Activated T-helper 2 cell treated with anti-CD3 and anti-CD28 coated beads, Interferon-gamma antibody, Interleukin-2, Interleukin-4, amounts not matched to agents 10 μg/mL and 5 μg/mL and 100 μg/mL, durations not matched to agents 14 hours and 24 hours and 36 hours (primary cell): ENCODE measurements around the gene ANKRD44. TPM values are rescaled to one million over a fixed set of nuclear protein-coding genes. Genes with fewer than 3 reads are reported as not detected.

Experiments
- DNase-seq: peaks from one replicate; pipeline ENCODE4 v3.0.0; 2021; ENCODE audit warnings: low spot score
- H3K27ac Mint-ChIP-seq: one replicate; pipeline ENCODE4 v1.8.0; 2021; ENCODE audit warnings: mixed read lengths
- H3K27me3 Mint-ChIP-seq: one replicate; pipeline ENCODE4 v1.8.0; 2021; ENCODE audit warnings: low read depth, mixed read lengths
- H3K36me3 Mint-ChIP-seq: one replicate; pipeline ENCODE4 v1.8.0; 2021; ENCODE audit warnings: low read depth, mixed read lengths
- H3K4me1 Mint-ChIP-seq: one replicate; pipeline ENCODE4 v1.8.0; 2021; ENCODE audit warnings: low read depth, mixed read lengths
- H3K4me3 Mint-ChIP-seq: one replicate; pipeline ENCODE4 v1.8.0; 2021; ENCODE audit warnings: low read depth, mild to moderate bottlenecking, moderate library complexity, mixed read lengths
- H3K9me3 Mint-ChIP-seq: one replicate; pipeline ENCODE4 v1.8.0; 2021; ENCODE audit warnings: mixed read lengths
- intact Hi-C: fragments of 100-400 bp; cut with micrococcal nuclease; formaldehyde crosslinking; loops from one replicate; pipeline ENCODE4 v1.15.1; 2023
- total RNA-seq: library from RNA; stranded (reverse); gene quantifications from 2 replicates; pipeline ENCODE4 v1.2.3, GENCODE V29; 2022

The ANKRD44 gene
- total RNA-seq, 1 donor from 2014 or later, result 120 TPM

DNA sequence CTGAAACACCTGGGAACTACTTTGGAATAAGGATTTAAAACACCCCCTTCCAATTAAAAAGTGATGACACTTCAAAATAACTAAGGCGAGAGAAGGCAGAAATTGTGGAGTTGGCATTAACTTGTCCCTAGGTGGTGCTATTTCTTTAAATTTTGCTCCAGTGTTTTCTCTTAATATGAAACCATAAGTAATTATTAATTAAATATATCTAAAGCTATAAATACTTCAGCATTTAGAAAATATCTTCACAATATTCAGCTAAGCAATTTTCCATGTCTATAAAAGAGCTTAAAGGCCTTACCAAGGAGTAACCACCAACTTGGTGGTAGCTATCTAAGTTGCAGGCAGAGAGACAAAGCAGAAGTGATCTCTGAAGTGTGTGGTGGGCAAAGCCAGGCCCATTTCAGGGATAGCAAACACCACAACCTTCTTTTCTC, 197.3 kb downstream of the ANKRD44 start:
- no peak for DNase-seq
- H3K9me3 Mint-ChIP-seq, result no peaks in the 10 kb centered on the region
- no peaks in the 10 kb centered on the region for H3K27me3 Mint-ChIP-seq
- H3K27ac Mint-ChIP-seq, result no peak overlapping the region
- peaks cover 27% of the 10 kb centered on the region for H3K4me1 Mint-ChIP-seq
- no peak overlapping the region for H3K4me3 Mint-ChIP-seq
- intact Hi-C loops, result loop anchor here (1.0 to 2.0 kb wide), 3 partner anchors 55 to 266 kb away; partner anchors contain the start of gene ANKRD44
- H3K36me3 Mint-ChIP-seq, result peaks cover 35% of the 10 kb centered on the region

- Mint-ChIP-seq H3K36me3 (peaks cover 38% of the 10 kb centered on the region), H3K4me3 (no peak overlapping the region), H3K27ac (no peak overlapping the region), H3K4me1 (peaks cover 10% of the 10 kb centered on the region), H3K9me3 (no peaks in the 10 kb centered on the region), H3K27me3 (no peaks in the 10 kb centered on the region)
- intact Hi-C loops, result no loop called here
- DNase-seq, result no peak
Measured at GRCh38 chr2:197109326-197109725, 201.3 kb downstream of the ANKRD44 start.

DNA sequence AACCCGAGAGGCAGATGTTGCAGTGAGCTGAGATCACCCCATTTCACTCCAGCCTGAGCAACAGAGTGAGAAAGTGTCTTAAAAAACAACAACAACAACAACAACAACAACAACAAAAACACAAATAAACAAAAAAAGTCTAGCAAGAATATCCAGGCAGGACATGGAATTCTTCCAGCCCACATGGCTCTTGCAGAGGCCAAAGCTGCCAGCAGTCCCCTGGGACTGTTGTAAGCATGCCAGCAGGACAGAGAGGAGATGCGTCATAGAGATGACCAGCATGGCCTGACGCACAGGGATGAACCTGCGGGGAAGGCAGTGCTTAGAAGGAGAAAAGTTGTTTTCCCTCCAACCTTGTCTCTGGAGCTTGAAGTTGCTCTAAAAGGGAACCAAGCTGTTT, 201.8 kb downstream of the ANKRD44 start:
- no peak overlapping the region for H3K4me3 Mint-ChIP-seq
- H3K36me3 Mint-ChIP-seq, result peaks cover 41% of the 10 kb centered on the region
- intact Hi-C loops, result no loop called here
- DNase-seq, result no peak
- H3K27ac Mint-ChIP-seq, result no peak overlapping the region
- no peaks in the 10 kb centered on the region for H3K9me3 Mint-ChIP-seq
- no peaks in the 10 kb centered on the region for H3K27me3 Mint-ChIP-seq
- peaks cover 9% of the 10 kb centered on the region for H3K4me1 Mint-ChIP-seq

- peaks cover 2% of the 10 kb centered on the region for H3K4me1 Mint-ChIP-seq
- intact Hi-C loops, result no loop called here
- no peak overlapping the region for H3K4me3 Mint-ChIP-seq
- DNase-seq, result no peak
- no peaks in the 10 kb centered on the region for H3K27me3 Mint-ChIP-seq
- H3K36me3 Mint-ChIP-seq, result peaks cover 52% of the 10 kb centered on the region
- peak overlapping the region; percentile 22 for H3K27ac Mint-ChIP-seq
- H3K9me3 Mint-ChIP-seq, result no peaks in the 10 kb centered on the region
Measured at GRCh38 chr2:197107291-197108269, 203.0 kb downstream of the ANKRD44 start.

DNA sequence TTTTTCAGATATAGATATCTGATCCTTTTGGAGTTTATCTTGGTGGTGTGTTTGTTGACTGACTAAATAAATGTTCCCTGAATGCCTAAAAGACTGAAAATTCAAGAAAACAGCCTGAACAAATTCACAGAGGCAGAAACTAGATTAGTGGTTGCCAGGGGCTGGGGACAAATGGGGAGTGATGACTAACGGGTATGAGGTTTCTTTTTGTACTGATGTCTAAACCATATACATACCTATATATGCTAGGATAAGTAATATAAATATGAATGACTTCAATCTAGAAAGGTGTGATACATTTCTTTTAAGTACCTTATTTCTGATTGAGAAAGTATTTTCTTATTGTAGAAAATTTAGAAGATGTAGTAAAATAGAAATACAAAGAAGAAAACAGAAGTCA, 207.2 kb downstream of the ANKRD44 start:
- Mint-ChIP-seq H3K4me3 (no peak overlapping the region), H3K9me3 (no peaks in the 10 kb centered on the region), H3K27ac (peak overlapping the region; percentile 58), H3K4me1 (peaks cover 4% of the 10 kb centered on the region), H3K36me3 (peaks cover 66% of the 10 kb centered on the region), H3K27me3 (no peaks in the 10 kb centered on the region)
- DNase-seq, result no peak
- intact Hi-C loops, result no loop called here

DNA sequence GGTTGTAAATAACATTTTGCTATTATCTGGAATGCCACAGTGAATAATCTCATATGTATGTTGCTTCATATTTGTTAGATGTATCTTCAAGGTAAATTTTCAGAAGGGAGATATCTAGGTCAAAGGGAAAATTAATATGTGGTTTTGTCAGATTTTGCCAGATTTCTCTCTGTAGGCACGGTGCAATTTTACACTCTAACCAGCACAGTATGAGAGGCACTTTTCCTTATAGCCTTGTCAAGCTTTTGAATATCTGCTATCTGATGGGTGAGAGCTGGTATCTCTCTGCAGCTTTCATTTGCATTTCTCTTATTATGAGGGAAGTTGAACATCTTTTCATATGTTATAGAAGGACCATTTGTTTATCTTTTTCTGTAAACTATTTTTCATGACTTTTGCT, 208.3 kb downstream of the ANKRD44 start:
- no peak for DNase-seq
- intact Hi-C loops, result no loop called here
- Mint-ChIP-seq H3K27me3 (no peaks in the 10 kb centered on the region), H3K36me3 (peaks cover 69% of the 10 kb centered on the region), H3K9me3 (no peaks in the 10 kb centered on the region), H3K4me3 (no peak overlapping the region), H3K4me1 (peaks cover 4% of the 10 kb centered on the region), H3K27ac (peak overlapping the region; percentile 9)

DNA sequence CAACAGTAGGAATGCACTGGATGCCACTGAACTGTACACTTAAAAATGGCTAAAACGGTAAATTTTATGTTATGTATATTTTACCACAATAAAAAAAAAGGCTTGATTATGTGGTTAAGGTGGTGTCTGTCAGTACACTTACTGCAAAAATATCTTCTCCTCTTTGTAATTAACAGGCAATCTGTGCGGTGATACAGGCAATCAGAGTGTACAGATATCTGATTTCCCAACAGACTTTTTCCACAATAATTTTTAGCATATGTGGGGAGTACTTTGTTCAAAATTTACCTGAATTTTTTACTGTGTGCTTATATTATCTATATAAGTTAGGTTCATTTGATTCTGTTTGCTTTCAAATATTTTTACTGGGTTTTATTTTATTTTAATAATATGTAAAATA, 209.1 kb downstream of the ANKRD44 start:
- no peak for DNase-seq
- no peak overlapping the region for H3K4me3 Mint-ChIP-seq
- peaks cover 4% of the 10 kb centered on the region for H3K4me1 Mint-ChIP-seq
- peaks cover 67% of the 10 kb centered on the region for H3K36me3 Mint-ChIP-seq
- no peaks in the 10 kb centered on the region for H3K27me3 Mint-ChIP-seq
- intact Hi-C loops, result no loop called here
- no peaks in the 10 kb centered on the region for H3K9me3 Mint-ChIP-seq
- H3K27ac Mint-ChIP-seq, result no peak overlapping the region

DNA sequence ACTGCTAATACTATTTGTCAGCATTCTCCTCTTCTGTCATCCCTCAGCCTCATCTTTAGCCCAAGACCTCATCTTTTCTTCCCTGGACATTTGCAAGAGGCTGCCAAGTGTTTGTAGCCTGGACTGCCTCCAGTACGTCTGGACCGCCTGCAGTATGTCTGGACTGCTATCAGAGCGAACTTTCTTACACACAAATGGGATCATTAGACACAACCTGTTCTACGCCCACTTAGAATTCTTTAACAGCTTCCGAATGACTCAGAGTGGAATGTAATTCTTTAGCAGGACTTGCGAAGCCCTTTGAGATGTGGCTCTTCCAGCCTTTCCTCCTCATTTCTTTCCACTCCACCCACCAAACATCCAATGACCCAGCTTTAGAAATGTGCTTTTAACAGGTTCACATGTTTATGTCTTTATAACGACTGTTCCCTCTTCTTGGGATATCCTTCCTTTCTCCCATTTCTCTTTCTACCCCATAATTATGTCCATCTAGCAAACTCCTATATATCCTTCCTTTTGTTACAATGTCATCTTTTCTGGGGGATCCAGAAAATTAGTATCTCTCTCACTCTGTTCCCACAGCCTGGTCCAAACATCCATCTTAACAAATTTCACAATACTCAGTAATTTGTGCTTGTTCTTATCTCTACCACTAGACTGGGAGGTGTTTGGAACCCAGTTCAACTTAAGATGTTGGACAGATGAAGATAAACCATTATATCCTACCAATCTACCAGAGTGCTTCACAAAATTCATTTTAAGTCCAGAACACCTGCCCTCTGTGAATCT, 212.8 kb downstream of the ANKRD44 start:
- Mint-ChIP-seq H3K36me3 (peaks cover 62% of the 10 kb centered on the region), H3K9me3 (no peaks in the 10 kb centered on the region), H3K27ac (no peak overlapping the region), H3K4me3 (no peak overlapping the region), H3K4me1 (peaks cover 4% of the 10 kb centered on the region), H3K27me3 (no peaks in the 10 kb centered on the region)
- DNase-seq, result no peak
- intact Hi-C loops, result no loop called here

DNA sequence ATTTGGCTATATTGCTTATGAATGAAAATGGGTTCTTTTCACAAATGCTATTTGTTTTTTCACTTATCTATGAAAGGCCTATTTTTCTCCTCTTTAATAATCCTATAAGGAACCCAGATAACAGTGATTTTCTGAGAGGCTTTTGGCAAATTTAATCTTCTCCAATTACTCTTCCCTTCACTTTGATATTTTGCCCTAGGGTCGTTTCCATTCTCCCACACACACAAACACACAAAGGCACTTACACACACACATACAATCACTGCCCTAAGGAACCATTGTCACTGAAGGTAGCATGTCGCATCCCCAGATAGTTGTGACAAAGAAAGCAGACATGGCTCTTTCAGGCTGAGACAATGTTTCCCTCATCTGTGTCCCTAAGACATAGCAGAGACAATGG, 213.9 kb downstream of the ANKRD44 start:
- intact Hi-C loops, result no loop called here
- H3K27me3 Mint-ChIP-seq, result no peaks in the 10 kb centered on the region
- no peaks in the 10 kb centered on the region for H3K9me3 Mint-ChIP-seq
- DNase-seq, result no peak
- H3K27ac Mint-ChIP-seq, result peak overlapping the region; percentile 4
- H3K4me1 Mint-ChIP-seq, result no peaks in the 10 kb centered on the region
- H3K4me3 Mint-ChIP-seq, result no peak overlapping the region
- peaks cover 62% of the 10 kb centered on the region for H3K36me3 Mint-ChIP-seq

DNA sequence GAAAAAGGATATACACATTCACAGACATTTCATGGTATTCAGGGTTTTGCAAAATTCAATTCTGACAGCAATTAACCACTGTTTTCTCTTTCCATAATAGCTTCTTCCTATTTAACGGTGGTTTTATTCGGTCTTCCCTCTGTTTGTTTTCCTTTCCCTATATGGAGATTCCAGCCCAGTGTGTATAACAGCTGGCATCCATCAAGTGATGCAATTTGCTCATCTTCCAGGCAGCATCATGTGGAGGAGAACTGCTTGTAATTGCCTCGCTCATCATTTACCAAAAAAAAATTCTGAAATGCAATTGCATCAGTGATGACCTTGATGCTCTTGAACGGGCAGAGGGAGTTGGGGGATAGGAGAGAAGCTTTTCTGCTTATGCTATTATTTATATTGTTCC, 218.1 kb downstream of the ANKRD44 start:
- H3K27me3 Mint-ChIP-seq, result no peaks in the 10 kb centered on the region
- H3K4me3 Mint-ChIP-seq, result no peak overlapping the region
- no peak for DNase-seq
- no peaks in the 10 kb centered on the region for H3K4me1 Mint-ChIP-seq
- intact Hi-C loops, result no loop called here
- no peak overlapping the region for H3K27ac Mint-ChIP-seq
- H3K36me3 Mint-ChIP-seq, result peaks cover 61% of the 10 kb centered on the region
- H3K9me3 Mint-ChIP-seq, result no peaks in the 10 kb centered on the region

DNA sequence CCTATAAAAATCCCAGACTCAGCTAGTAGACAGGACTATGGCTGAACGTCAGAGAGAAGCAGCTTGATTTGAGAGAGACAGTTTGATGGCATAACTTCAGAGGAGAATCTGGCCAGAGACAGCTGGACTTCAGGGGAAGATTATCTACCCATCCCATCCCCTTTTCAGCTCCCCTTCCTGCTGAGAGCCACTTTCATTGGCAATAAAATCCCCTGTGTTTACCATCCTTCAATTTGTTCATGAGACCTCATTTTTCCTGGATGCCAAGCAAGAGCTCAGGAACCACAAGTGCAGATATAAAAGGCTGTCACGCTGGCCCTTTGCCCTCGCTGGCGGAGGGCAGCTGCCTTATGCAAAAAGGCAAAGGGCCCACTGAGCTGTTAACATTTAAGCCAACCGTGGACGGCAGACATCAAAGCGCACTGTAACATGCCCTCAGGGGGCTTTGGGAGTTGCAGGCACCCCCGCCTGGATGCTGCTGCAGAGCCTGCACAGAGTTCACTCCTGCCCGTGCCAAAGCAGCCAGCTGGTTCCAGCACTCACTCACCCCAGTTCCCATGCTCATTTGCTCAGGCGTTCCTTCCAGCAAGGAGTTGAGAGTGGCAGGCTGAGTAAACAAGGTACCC, 219.7 kb downstream of the ANKRD44 start:
- Mint-ChIP-seq H3K9me3 (no peaks in the 10 kb centered on the region), H3K36me3 (peaks cover 65% of the 10 kb centered on the region), H3K4me1 (no peaks in the 10 kb centered on the region), H3K27me3 (no peaks in the 10 kb centered on the region), H3K27ac (no peak overlapping the region), H3K4me3 (no peak overlapping the region)
- no peak for DNase-seq
- intact Hi-C loops, result no loop called here

DNA sequence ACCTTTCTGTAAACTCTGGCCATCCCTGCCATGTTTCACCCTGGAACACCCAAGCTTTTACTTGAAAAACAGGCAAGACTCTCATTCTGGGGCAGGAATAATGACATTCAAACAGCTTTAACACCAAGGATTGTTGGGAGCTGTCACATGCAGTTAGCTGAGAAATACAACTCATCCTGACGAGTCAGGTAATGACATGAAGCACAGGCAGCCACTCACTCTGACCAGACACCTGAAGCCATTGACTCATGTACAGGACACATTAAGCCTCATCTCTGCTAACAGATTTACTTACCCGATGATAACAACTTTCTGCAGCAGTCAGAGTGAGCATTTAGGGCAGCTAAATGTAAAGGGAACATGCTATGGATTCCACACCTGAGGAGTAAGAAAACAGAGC, 220.9 kb downstream of the ANKRD44 start:
- Mint-ChIP-seq H3K9me3 (no peaks in the 10 kb centered on the region), H3K27ac (peak overlapping the region; percentile 28), H3K4me3 (no peak overlapping the region), H3K36me3 (peaks cover 64% of the 10 kb centered on the region), H3K27me3 (no peaks in the 10 kb centered on the region), H3K4me1 (no peaks in the 10 kb centered on the region)
- intact Hi-C loops, result no loop called here
- DNase-seq, result no peak
